CD4-positive, alpha-beta T cell (primary cell): Measurements from ENCODE around the gene CROCC2. TPM values are rescaled to one million over a fixed set of nuclear protein-coding genes. Genes with fewer than 3 reads are reported as not detected.

Experiments used
- ATAC-seq: fragments of 200-7000 bp; cut with Tn5 transposase; one replicate; pipeline ENCODE4 v1.10.0; 2022; ENCODE audit warnings: mild to moderate bottlenecking; ENCODE audit not compliant: poor library complexity
- CTCF ChIA-PET: fragments of 350-600 bp; sonication (Branson Sonifier 250); formaldehyde crosslinking; loops from one replicate; lab custom pipeline; 2021; ENCODE audit warnings: antibody characterized with exemption, inconsistent platforms; lab: Charles Lee
- POLR2A ChIA-PET: fragments of 350-600 bp; sonication (Branson Sonifier 250); formaldehyde crosslinking; loops from one replicate; lab custom pipeline; 2021; ENCODE audit warnings: antibody characterized with exemption, inconsistent platforms; lab: Charles Lee
- DNase-seq, 14 experiments: peaks; one replicate each; pipeline ENCODE4 v3.0.0-alpha.2; 2013 to 2020; ENCODE audit warnings: mixed read lengths in 2 of 14
- H3K27ac ChIP-seq, 2 donors: one replicate each; pipeline versions ENCODE4 v1.5.1 to v1.7.0; 2013; ENCODE audit warnings: low read length in 2 of 2, low read depth in 1 of 2, mild to moderate bottlenecking in 1 of 2
- H3K27me3 ChIP-seq, 2 experiments: 1 replicate in 1 of 2; 2 replicates in 1 of 2; pipeline versions ENCODE4 v1.6.1 to v1.7.0; 2013; ENCODE audit warnings: low read length in 2 of 2, control low read depth in 1 of 2, mild to moderate bottlenecking in 1 of 2, moderate library complexity in 1 of 2; ENCODE audit not compliant: insufficient read depth in 2 of 2, control insufficient read depth in 1 of 2
- H3K36me3 ChIP-seq: one replicate; pipeline ENCODE4 v1.6.1; 2013; ENCODE audit warnings: low read length, control low read depth; ENCODE audit not compliant: insufficient read depth
- H3K4me1 ChIP-seq: one replicate; pipeline ENCODE4 v1.6.1; 2013; ENCODE audit warnings: low read length, control low read depth; ENCODE audit not compliant: insufficient read depth
- H3K4me3 ChIP-seq: one replicate; pipeline ENCODE4 v1.5.1; 2013; ENCODE audit warnings: mild to moderate bottlenecking, low read length, moderate library complexity
- H3K9me3 ChIP-seq, 2 experiments: 1 replicate in 1 of 2; 2 replicates in 1 of 2; pipeline versions ENCODE4 v1.6.1 to v1.7.0; 2013; ENCODE audit warnings: low read length in 2 of 2, mild to moderate bottlenecking in 2 of 2, control low read depth in 1 of 2, moderate library complexity in 1 of 2; ENCODE audit not compliant: control insufficient read depth in 1 of 2, insufficient read depth in 1 of 2
- H3K27ac Mint-ChIP-seq: one replicate; pipeline ENCODE4 v1.8.0; 2020; ENCODE audit warnings: mixed read lengths
- H3K27me3 Mint-ChIP-seq: one replicate; pipeline ENCODE4 v1.8.0; 2021; ENCODE audit warnings: mixed read lengths
- H3K36me3 Mint-ChIP-seq: one replicate; pipeline ENCODE4 v1.8.0; 2021; ENCODE audit warnings: low read depth, mixed read lengths
- H3K4me1 Mint-ChIP-seq: one replicate; pipeline ENCODE4 v1.8.0; 2021; ENCODE audit warnings: low read depth, mixed read lengths
- H3K4me3 Mint-ChIP-seq: one replicate; pipeline ENCODE4 v1.8.0; 2020; ENCODE audit warnings: mild to moderate bottlenecking, mixed read lengths
- H3K9me3 Mint-ChIP-seq: one replicate; pipeline ENCODE4 v1.8.0; 2020; ENCODE audit warnings: mixed read lengths
- CTCF ChIP-seq: fragments of 200-600 bp; IDR thresholded peaks from one replicate; pipeline ENCODE4 v1.8.0; 2022; ENCODE audit warnings: antibody characterized with exemption, mild to moderate bottlenecking
- intact Hi-C, 2 experiments: fragments of 100-400 bp; cut with DNase I in 1 of 2; cut with micrococcal nuclease in 1 of 2; formaldehyde crosslinking; loops; one replicate each; pipeline versions ENCODE4 v1.15.1 to v1.9.0; 2023 to 2025; cut with DNase I, micrococcal nuclease
- total RNA-seq, 174 experiments: library from RNA in 2 of 174; stranded (reverse) in 2 of 174; gene quantifications; one replicate each; pipeline ENCODE4 v1.2.3 and lab custom pipeline; 2021 to 2026

CROCC2 gene
- total RNA-seq, 2 experiments from 2014 or later, result not detected

GRCh38 chr2:240898731-240899467 lies 7.2 kb upstream of the CROCC2 start:
- no peaks in the 10 kb centered on the region for H3K4me1 ChIP-seq
- no peak overlapping the region for H3K4me3 ChIP-seq
- POLR2A ChIA-PET, result no interaction called here
- H3K9me3 Mint-ChIP-seq, result no peaks in the 10 kb centered on the region
- no peak overlapping the region for H3K27ac ChIP-seq
- CTCF ChIA-PET, result no interaction called here
- DNase-seq (no peak), ATAC-seq (no peak)
- no peaks in the 10 kb centered on the region for H3K4me1 Mint-ChIP-seq
- no peaks in the 10 kb centered on the region for H3K27me3 ChIP-seq
- peaks cover 0 to 5% of the 10 kb centered on the region in 2 experiments for H3K9me3 ChIP-seq
- intact Hi-C loops, result no loop called here
- H3K27ac Mint-ChIP-seq, result no peak overlapping the region
- no peaks in the 10 kb centered on the region for H3K36me3 Mint-ChIP-seq
- no peak overlapping the region for H3K4me3 Mint-ChIP-seq
- no peaks in the 10 kb centered on the region for H3K36me3 ChIP-seq
- no peak for TF ChIP-seq CTCF
- H3K27me3 Mint-ChIP-seq, result no peaks in the 10 kb centered on the region

- H3K4me1 Mint-ChIP-seq, result no peaks in the 10 kb centered on the region
Observed at GRCh38 chr2:240899468-240899865, 6.7 kb upstream of the CROCC2 start.

GRCh38 chr2:240900141-240900860 lies 5.8 kb upstream of the CROCC2 start:
- Mint-ChIP-seq H3K4me1 (no peaks in the 10 kb centered on the region), H3K9me3 (no peaks in the 10 kb centered on the region), H3K36me3 (no peaks in the 10 kb centered on the region), H3K27me3 (no peaks in the 10 kb centered on the region), H3K4me3 (no peak overlapping the region), H3K27ac (no peak overlapping the region)
- intact Hi-C loops, result no loop called here
- POLR2A ChIA-PET, result no interaction called here
- H3K4me3 ChIP-seq, result no peak overlapping the region
- TF ChIP-seq CTCF, result no peak
- CTCF ChIA-PET, result no interaction called here
- H3K27ac ChIP-seq, result no peak overlapping the region
- no peaks in the 10 kb centered on the region for H3K36me3 ChIP-seq
- ATAC-seq (no peak), DNase-seq (no peak)
- no peaks in the 10 kb centered on the region for H3K4me1 ChIP-seq
- H3K27me3 ChIP-seq, result no peaks in the 10 kb centered on the region
- peaks cover 0 to 5% of the 10 kb centered on the region in 2 experiments for H3K9me3 ChIP-seq

More at GRCh38 chr2:240899468-240899865, 6.7 kb upstream of the CROCC2 start:
- H3K4me3 ChIP-seq, result no peak overlapping the region
- ATAC-seq (no peak), DNase-seq (no peak)
- H3K27me3 Mint-ChIP-seq, result no peaks in the 10 kb centered on the region
- no peaks in the 10 kb centered on the region for H3K9me3 Mint-ChIP-seq
- ChIA-PET POLR2A (no interaction called here), CTCF (no interaction called here)
- no peak overlapping the region for H3K4me3 Mint-ChIP-seq
- H3K36me3 Mint-ChIP-seq, result no peaks in the 10 kb centered on the region
- no peak for TF ChIP-seq CTCF
- H3K27me3 ChIP-seq, result no peaks in the 10 kb centered on the region
- H3K4me1 ChIP-seq, result no peaks in the 10 kb centered on the region
- intact Hi-C loops, result no loop called here
- H3K9me3 ChIP-seq, result peaks cover 0 to 5% of the 10 kb centered on the region in 2 experiments
- no peak overlapping the region for H3K27ac ChIP-seq
- no peaks in the 10 kb centered on the region for H3K36me3 ChIP-seq
- H3K27ac Mint-ChIP-seq, result no peak overlapping the region
